ENCODE results near the gene CHN1. TPM values are rescaled to one million over a fixed set of nuclear protein-coding genes. Genes with fewer than 3 reads are reported as not detected.

CHN1 gene
- total and polyA plus RNA-seq, 2 of the 8 experiments (the other 6 are each of a cell fraction or from before 2014, with no cell fraction given), result 54.0 to 65.7 TPM

DNA sequence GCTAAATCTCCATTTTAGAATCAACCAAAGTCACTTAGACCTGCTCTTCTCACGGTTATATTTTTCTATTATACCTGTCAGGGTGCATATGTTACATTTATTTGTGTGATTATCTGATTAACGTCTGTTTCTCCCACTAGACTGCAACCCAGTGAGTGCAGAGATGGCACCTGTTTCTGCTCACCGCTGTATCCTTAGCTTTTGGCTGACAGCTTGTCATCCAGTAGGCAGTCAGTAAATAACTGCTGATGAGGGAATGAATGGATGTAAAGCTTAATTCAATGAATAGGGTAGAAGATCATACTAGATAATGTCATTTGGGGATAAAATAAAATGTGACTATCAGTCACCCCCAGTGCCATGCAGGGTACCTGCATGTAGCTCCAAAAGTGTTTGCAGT lies 234.0 kb downstream of the CHN1 start:
- FAIRE-seq (no peak), DNase-seq (ENCODE audit: low read depth in 1 of 2, low spot score in 2 of 2) (no peak)
- H3K27me3 ChIP-seq (replicated peaks in 1 of 4; ENCODE audit: control insufficient read depth in 3 of 4, extremely low read depth in 1 of 4, insufficient read depth in 3 of 4, low read length in 3 of 4), result no peaks in the 10 kb centered on the region
- H3K23ac ChIP-seq (ENCODE audit: insufficient read length), result no peak overlapping the region
- no peaks in the 10 kb centered on the region for H3K23me2 ChIP-seq (ENCODE audit: low read depth, low read length)
- no peak overlapping the region for H4K8ac ChIP-seq (ENCODE audit: extremely low read depth, insufficient read depth, low read length)
- H2BK5ac ChIP-seq (ENCODE audit: low read depth, low read length), result peak overlapping the region; percentile 41; the same call in 1 of the 2 replicates
- no peaks in the 10 kb centered on the region for H4K20me1 ChIP-seq (replicated peaks in 1 of 2; ENCODE audit: control insufficient read depth in 1 of 2, insufficient read depth in 2 of 2, low read length in 2 of 2)
- peak overlapping the region; percentile 73 for H4K5ac ChIP-seq (ENCODE audit: insufficient read length, low read depth, low read length)
- peaks cover 10 to 17% (median 11%) of the 10 kb centered on the region in 4 experiments for H3K4me1 ChIP-seq (replicated peaks in 1 of 4; ENCODE audit: control insufficient read depth in 3 of 4, insufficient read depth in 4 of 4, low read length in 3 of 4)
- H3K36me3 ChIP-seq (ENCODE audit: control insufficient read depth in 2 of 4, insufficient read depth in 4 of 4, low read length in 3 of 4), result no peaks in the 10 kb centered on the region
- peak overlapping the region; percentile 63 for H4K91ac ChIP-seq (replicated peaks; ENCODE audit: insufficient read length, low read length)
- no peak overlapping the region for H3K18ac ChIP-seq (ENCODE audit: extremely low read depth, low read length)
- no peaks in the 10 kb centered on the region for H3K79me2 ChIP-seq (ENCODE audit: control insufficient read depth in 1 of 2, insufficient read depth in 2 of 2, low read length in 2 of 2)
- ChIA-PET POLR2A (ENCODE audit: partially characterized antibody) (interaction anchor here (0.9 to 3.8 kb wide), 15 partner anchors 8 to 234 kb away, joined by 3 to 39 read pairs (median 5); partner anchors contain the start of gene CHN1), CTCF (ENCODE audit: partially characterized antibody) (interaction anchor here (0.6 to 12.2 kb wide), 50 partner anchors 9 to 912 kb away, joined by 3 to 249 read pairs (median 5); partner anchors contain the start of genes CHN1 and CHRNA1)
- H2AK5ac ChIP-seq (ENCODE audit: low read depth, low read length), result no peak overlapping the region
- H3K27ac ChIP-seq (ENCODE audit: low read depth, low read length), result peak overlapping the region; percentile 20; the same call in 1 of the 2 replicates
- H2BK15ac ChIP-seq (ENCODE audit: low read length), result no peak overlapping the region
- H3K4ac ChIP-seq (replicated peaks; ENCODE audit: insufficient read length, low read depth, low read length), result peak overlapping the region; percentile 28
- H3K4me2 ChIP-seq (ENCODE audit: insufficient read depth in 1 of 2, low read depth in 2 of 2, low read length in 2 of 2), result no peak overlapping the region
- H2BK20ac ChIP-seq (ENCODE audit: low read length), result no peak overlapping the region; the same call in 1 of the 2 replicates
- H3K9ac ChIP-seq (replicated peaks in 1 of 4; ENCODE audit: extremely low read depth in 1 of 4, low read depth in 3 of 4, low read length in 3 of 4), result no peak overlapping the region
- H3K9me3 ChIP-seq (ENCODE audit: insufficient read depth in 2 of 2, low read depth in 1 of 2, low read length in 1 of 2), result no peaks in the 10 kb centered on the region
- H2BK12ac ChIP-seq (ENCODE audit: low read depth, low read length), result peak overlapping the region; percentile 72
- H2BK120ac ChIP-seq (replicated peaks; ENCODE audit: low read depth, low read length), result peak overlapping the region; percentile 80
- H2AFZ ChIP-seq (ENCODE audit: low read length), result no peak overlapping the region
- H3K14ac ChIP-seq (ENCODE audit: insufficient read length), result no peak overlapping the region
- no peaks in the 10 kb centered on the region for H3K79me1 ChIP-seq (ENCODE audit: low read depth, low read length)
- H3K56ac ChIP-seq (replicated peaks; ENCODE audit: insufficient read length, low read depth, low read length), result no peak overlapping the region
- 81% methylated on average over 3 of the region's 3 CpGs; no CpG with 5 or more reads in 1 of the 2 experiments for WGBS, 2 experiments (ENCODE audit: extremely low coverage in 1 of 2, insufficient coverage in 1 of 2, insufficient read length in 1 of 2, insufficient replicate concordance in 2 of 2, low coverage in 1 of 2, low lambda C conversion rate in 2 of 2, missing lambda C conversion rate in 1 of 2)
- H3K4me3 ChIP-seq (ENCODE audit: extremely low read depth in 1 of 4, insufficient read depth in 2 of 4, low read depth in 3 of 4, low read length in 4 of 4), result no peak overlapping the region; a peak in 1 of 8 replicates
- TF ChIP-seq POU5F1 (IDR thresholded peaks at IDR 0.05; ENCODE audit: low read depth, low read length) (no peak), SP2 (IDR thresholded peaks at IDR 0.05; ENCODE audit: low read length) (no peak), ATF3 (IDR thresholded peaks at IDR 0.05; ENCODE audit: insufficient read depth, low read depth, low read length) (no peak), CREB1 (IDR thresholded peaks at IDR 0.05) (no peak), RFX5 (IDR thresholded peaks at IDR 0.05; ENCODE audit: borderline replicate concordance, low read depth, low read length) (no peak), EP300 (IDR thresholded peaks at IDR 0.05; ENCODE audit: borderline replicate concordance in 1 of 2, low read depth in 2 of 2, low read length in 2 of 2) (no peak), GTF2F1 (IDR thresholded peaks at IDR 0.05; ENCODE audit: borderline replicate concordance, low read depth, low read length) (no peak), E2F6 (IDR thresholded peaks at IDR 0.05) (no peak), CBX5 (IDR thresholded peaks at IDR 0.05; ENCODE audit: low read depth, low read length) (no peak), MAX (IDR thresholded peaks at IDR 0.05) (no peak), BRCA1 (IDR thresholded peaks at IDR 0.05; ENCODE audit: low read depth, low read length) (no peak), SAP30 (IDR thresholded peaks at IDR 0.05; ENCODE audit: insufficient read depth, insufficient replicate concordance, low read length) (no peak)

Measured in H1 (cell line).